Tibial artery (tissue), 4 donors: ENCODE data around the gene RNF182.

Experiments used
- DNase-seq, 2 donors: peaks; one replicate each; pipeline ENCODE4 v3.0.0-alpha.2; 2019
- H3K27ac ChIP-seq, 2 donors: fragments of 200-600 bp; sonication (generic) in 1 of 2; 1 replicate in 1 of 2; 2 replicates in 1 of 2; pipeline ENCODE4 v1.5.1; 2018 to 2019; ENCODE audit warnings: mild to moderate bottlenecking in 1 of 2
- H3K27me3 ChIP-seq, 2 donors: fragments of 200-600 bp; sonication (generic) in 1 of 2; one replicate each; pipeline versions ENCODE4 v1.5.1 to v1.6.0; 2016 to 2019
- H3K36me3 ChIP-seq, 3 donors: fragments of 200-600 bp; sonication (generic) in 2 of 3; one replicate each; pipeline ENCODE4 v1.5.1; 2016 to 2019; ENCODE audit warnings: mild to moderate bottlenecking in 2 of 3
- H3K4me1 ChIP-seq, 4 donors: fragments of 200-600 bp; sonication (generic) in 2 of 4; 1 replicate in 3 of 4; 2 replicates in 1 of 4; pipeline ENCODE4 v1.5.1; 2016 to 2019
- H3K4me3 ChIP-seq, 2 donors: fragments of 200-600 bp; sonication (generic) in 1 of 2; 1 replicate in 1 of 2; 2 replicates in 1 of 2; pipeline ENCODE4 v1.5.1; 2018 to 2019; ENCODE audit warnings: mild to moderate bottlenecking in 2 of 2
- H3K9me3 ChIP-seq, 3 donors: fragments of 200-600 bp; sonication (generic) in 1 of 3; one replicate each; pipeline ENCODE4 v1.5.1; 2016 to 2019
- intact Hi-C: fragments of 100-400 bp; cut with DNase I; formaldehyde crosslinking; loops from one replicate; pipeline ENCODE4 v1.15.0; 2023; ENCODE audit warnings: low total_unique reads
- TF ChIP-seq, protein P1 (sequence below), 2 experiments: fragments of 200-600 bp in 1 of 2; fragments of 450-650 bp in 1 of 2; IDR thresholded peaks; one replicate each; pipeline ENCODE4 v1.5.1; 2017 to 2019; ENCODE audit warnings: antibody characterized with exemption in 2 of 2, mild to moderate bottlenecking in 1 of 2, moderate library complexity in 1 of 2

The RNF182 gene

DNA sequence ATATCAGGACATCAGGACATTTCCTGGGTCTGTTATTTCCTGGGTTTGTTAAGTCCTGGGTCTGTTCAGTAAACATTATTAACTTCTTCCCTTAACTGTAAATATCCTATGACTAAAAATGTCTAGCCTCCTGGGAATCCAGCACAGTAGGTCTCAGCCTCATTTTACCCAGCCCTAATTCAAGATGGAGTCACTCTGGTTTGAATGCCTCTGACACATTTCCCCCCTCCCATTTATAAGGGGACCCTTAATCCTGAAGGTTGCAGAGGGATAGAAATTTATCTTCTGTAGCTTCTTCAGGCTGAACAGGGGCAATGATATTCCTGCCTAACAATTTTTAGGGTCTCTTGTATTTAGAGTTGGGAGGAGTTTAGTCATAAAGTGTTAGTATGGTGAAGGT is 21.8 kb downstream of the RNF182 start:
- Histone ChIP-seq H3K27ac (no peak overlapping the region), H3K27me3 (peaks cover 0 to 4% of the 10 kb centered on the region in 2 donors), H3K36me3 (no peaks in the 10 kb centered on the region), H3K4me3 (no peak overlapping the region), H3K4me1 (no peaks in the 10 kb centered on the region), H3K9me3 (no peaks in the 10 kb centered on the region)
- TF ChIP-seq, protein P1, sequence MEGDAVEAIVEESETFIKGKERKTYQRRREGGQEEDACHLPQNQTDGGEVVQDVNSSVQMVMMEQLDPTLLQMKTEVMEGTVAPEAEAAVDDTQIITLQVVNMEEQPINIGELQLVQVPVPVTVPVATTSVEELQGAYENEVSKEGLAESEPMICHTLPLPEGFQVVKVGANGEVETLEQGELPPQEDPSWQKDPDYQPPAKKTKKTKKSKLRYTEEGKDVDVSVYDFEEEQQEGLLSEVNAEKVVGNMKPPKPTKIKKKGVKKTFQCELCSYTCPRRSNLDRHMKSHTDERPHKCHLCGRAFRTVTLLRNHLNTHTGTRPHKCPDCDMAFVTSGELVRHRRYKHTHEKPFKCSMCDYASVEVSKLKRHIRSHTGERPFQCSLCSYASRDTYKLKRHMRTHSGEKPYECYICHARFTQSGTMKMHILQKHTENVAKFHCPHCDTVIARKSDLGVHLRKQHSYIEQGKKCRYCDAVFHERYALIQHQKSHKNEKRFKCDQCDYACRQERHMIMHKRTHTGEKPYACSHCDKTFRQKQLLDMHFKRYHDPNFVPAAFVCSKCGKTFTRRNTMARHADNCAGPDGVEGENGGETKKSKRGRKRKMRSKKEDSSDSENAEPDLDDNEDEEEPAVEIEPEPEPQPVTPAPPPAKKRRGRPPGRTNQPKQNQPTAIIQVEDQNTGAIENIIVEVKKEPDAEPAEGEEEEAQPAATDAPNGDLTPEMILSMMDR (IDR thresholded peaks at IDR 0.05): no peak
- intact Hi-C loops: no loop called here
- no peak for DNase-seq

DNA sequence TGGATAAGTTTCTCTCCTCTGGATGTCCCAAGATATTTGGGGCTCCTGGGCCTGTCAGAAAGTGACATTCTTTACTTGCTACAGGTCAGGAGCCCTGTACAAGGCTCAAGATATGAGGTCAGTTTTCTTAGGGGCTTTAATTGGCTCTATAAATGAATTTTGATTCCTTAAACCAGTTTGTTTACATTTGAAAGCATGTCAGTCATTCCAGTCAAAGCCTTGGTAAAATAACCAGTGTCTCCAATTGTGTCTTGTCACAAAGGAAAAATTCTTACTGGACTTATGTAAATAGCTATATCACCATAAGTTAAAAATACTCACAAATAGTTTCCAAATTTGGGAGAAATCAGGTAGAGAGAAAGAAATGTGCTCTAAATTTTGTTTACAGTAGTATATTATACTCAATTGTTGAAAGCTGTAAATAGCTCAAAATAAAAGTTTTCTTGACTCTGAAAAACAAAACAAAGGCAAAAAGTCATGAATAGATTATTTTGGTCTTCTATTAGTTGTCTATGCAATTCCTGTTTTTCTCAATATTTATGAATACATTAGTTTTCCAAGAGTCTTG is 22.9 kb downstream of the RNF182 start:
- no peaks in the 10 kb centered on the region for H3K36me3 ChIP-seq
- DNase-seq: no peak
- no peak overlapping the region for H3K27ac ChIP-seq
- no peak overlapping the region for H3K4me3 ChIP-seq
- no peaks in the 10 kb centered on the region for H3K4me1 ChIP-seq
- H3K9me3 ChIP-seq: no peaks in the 10 kb centered on the region
- TF ChIP-seq, protein P1 (IDR thresholded peaks at IDR 0.05): no peak
- peaks cover 0 to 4% of the 10 kb centered on the region in 2 donors for H3K27me3 ChIP-seq
- intact Hi-C loops: no loop called here

DNA sequence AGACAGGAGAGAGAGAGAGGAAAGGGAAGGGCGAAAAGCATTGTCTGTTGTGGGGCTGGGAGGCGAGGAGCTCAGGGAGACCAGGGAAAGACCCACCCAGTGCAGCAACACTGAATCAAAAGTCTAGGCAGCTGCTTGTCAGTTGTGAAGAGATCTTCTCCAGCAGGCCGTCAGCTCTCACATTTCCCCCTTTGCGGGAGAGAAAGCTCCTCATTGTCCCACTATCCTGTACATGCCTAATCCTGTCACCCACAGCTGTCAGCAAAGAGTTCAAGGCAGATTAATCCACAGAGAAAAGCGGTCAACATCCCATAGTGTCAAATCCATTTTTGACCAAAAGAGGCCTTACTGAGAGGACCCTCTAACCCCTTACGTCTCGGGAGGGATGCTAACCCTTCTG is 27.3 kb downstream of the RNF182 start:
- Histone ChIP-seq H3K36me3 (no peaks in the 10 kb centered on the region), H3K27ac (no peak overlapping the region), H3K9me3 (no peaks in the 10 kb centered on the region), H3K4me3 (no peak overlapping the region), H3K27me3 (no peaks in the 10 kb centered on the region), H3K4me1 (no peaks in the 10 kb centered on the region)
- DNase-seq: no peak
- intact Hi-C loops: no loop called here
- TF ChIP-seq, protein P1 (IDR thresholded peaks at IDR 0.05): no peak

DNA sequence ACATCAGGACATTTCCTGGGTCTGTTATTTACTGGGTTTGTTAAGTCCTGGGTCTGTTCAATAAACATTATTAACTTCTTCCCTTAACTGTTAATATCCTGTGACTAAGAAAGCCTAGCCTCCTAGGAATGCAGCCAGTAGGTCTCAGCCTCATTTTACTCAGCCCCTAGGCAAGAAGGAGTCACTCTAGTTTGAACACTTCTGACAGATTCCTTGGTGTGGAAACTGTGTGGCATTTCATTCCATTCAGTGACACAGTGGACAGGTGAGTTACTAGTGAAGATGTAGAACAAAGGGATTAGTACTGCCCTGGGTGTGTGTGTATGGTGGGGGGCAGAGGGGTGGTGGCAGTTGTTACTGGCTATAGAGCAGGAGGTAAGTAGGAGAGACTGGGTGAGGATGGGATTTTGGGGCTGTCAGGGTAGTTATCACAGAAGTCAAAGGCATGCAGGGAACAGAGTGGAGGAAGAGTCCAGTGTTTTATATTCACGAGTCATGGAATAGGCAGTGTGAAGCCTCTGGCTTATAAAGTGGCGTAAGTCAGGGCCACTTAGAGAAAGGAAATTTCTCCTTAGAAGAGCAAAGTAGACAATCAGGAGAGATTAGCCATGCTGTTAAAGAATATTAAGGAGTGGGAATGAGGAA is 28.4 kb downstream of the RNF182 start:
- TF ChIP-seq, protein P1 (IDR thresholded peaks at IDR 0.05): no peak
- DNase-seq: no peak
- no peaks in the 10 kb centered on the region for H3K36me3 ChIP-seq
- H3K9me3 ChIP-seq: no peaks in the 10 kb centered on the region
- H3K4me3 ChIP-seq: no peak overlapping the region
- intact Hi-C loops: no loop called here
- H3K27me3 ChIP-seq: no peaks in the 10 kb centered on the region
- no peaks in the 10 kb centered on the region for H3K4me1 ChIP-seq
- no peak overlapping the region for H3K27ac ChIP-seq

DNA sequence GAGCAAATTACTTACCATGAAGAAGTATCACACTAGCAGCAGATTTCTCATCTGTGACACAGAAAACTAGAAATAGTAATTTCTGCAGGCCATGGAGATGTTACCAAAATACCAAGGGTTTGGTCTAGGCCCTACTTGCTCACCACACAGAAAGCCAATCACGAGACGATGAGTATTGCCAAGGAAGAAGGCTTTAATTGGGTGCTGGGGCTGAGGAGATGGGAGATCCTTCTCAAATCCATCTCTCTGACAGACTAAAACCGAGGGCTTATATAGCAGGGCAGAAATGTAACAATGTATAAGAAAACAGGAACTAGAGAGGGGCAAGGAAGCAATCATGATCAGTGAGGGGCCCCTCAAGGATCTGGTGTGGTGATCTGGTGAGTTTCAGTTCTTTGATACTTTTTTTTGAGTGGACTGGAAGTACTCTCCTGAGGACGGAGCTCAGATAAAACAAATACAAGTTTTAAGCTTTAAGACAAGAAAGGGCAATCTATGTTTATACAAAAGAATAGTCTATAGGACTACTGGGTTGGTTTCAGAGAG is 40.9 kb downstream of the RNF182 start:
- no peak for DNase-seq
- TF ChIP-seq, protein P1 (IDR thresholded peaks at IDR 0.05): no peak
- Histone ChIP-seq H3K27me3 (peaks cover 0 to 10% of the 10 kb centered on the region in 2 donors), H3K27ac (no peak overlapping the region), H3K4me1 (no peaks in the 10 kb centered on the region), H3K9me3 (peaks cover 0 to under 1% (median 0%) of the 10 kb centered on the region in 3 donors), H3K36me3 (no peaks in the 10 kb centered on the region), H3K4me3 (no peak overlapping the region)
- intact Hi-C loops: no loop called here
